UCSD-AML1 (cell line): Measurements from ENCODE around the gene COL9A3.

ENCODE experiments used
- DNase-seq: peaks from one replicate; lab custom pipeline; 2025; ENCODE audit not compliant: unreplicated experiment; lab: John Stamatoyannopoulos, UW

The COL9A3 gene

GRCh38 chr20:62809530-62810428 is 7.1 kb upstream of the COL9A3 start:
- no peak for DNase-seq

DNA sequence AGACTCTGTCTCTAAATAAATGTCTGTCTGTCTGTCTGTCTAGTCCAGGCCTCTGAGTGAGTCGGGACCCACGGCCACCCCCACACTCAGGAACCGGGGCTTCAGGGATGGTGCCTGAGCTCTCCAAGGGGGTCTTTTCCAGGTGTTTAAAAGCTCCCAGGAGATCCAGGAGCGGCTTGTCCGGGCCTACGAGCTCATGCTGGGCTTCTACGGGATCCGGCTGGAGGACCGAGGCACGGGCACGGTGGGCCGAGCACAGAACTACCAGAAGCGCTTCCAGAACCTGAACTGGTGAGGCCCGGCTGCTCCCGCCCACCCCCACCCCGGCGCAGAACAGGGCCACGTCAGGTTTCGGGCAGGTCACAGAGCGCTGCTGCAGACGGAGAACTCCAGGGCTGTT is 5.5 kb upstream of the COL9A3 start:
- DNase-seq, result no peak

- no peak for DNase-seq
Measured at GRCh38 chr20:62811720-62812119, 5.1 kb upstream of the COL9A3 start.

- DNase-seq, result no peak
Measured at GRCh38 chr20:62812181-62812906, 4.5 kb upstream of the COL9A3 start.

DNA sequence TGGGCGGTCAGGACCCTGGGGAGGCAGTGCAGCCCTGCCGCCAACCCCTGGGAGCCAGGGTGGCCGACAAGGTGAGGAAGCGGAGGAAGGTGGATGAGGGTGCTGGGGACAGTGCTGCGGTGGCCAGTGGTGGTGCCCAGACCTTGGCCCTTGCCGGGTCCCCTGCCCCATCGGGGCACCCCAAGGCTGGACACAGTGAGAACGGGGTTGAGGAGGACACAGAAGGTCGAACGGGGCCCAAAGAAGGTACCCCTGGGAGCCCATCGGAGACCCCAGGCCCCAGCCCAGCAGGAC is 4.0 kb upstream of the COL9A3 start:
- no peak for DNase-seq

DNA sequence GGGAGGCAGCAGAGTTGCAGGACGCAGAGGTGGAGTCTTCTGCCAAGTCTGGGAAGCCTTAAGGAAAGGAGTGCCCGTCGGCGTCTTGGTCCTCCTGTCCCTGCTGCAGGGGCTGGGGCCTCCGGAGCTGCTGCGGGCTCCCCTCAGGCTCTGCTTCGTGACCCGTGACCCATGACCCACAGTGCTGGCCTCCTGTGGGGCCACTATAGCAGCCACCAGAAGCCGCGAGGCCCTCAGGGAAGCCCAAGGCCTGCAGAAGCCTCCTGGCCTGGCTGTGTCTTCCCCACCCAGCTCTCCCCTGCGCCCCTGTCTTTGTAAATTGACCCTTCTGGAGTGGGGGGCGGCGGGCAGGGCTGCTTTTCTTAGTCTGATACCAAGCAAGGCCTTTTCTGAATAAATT is 3.3 kb upstream of the COL9A3 start:
- DNase-seq, result no peak

GRCh38 chr20:62814060-62814708 is 2.7 kb upstream of the COL9A3 start:
- DNase-seq, result no peak

DNA sequence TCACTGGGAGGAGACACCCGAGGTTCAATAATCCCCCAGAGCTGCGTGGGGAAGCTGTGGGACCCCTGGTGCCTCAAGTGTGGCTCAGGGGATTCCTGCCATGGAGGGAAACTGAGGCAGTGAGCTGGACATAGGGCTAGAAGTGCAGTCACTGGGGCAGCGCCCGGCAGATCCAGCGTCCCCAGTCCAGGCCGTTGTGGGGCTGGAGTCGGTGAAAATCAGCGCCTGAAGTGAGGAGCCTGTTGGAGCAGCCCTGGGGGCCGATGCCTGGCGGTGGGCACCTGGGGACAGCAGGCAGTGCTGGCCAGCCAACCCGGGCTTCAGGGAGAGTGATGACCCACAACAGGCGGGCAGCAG is 2.2 kb upstream of the COL9A3 start:
- no peak for DNase-seq

DNA sequence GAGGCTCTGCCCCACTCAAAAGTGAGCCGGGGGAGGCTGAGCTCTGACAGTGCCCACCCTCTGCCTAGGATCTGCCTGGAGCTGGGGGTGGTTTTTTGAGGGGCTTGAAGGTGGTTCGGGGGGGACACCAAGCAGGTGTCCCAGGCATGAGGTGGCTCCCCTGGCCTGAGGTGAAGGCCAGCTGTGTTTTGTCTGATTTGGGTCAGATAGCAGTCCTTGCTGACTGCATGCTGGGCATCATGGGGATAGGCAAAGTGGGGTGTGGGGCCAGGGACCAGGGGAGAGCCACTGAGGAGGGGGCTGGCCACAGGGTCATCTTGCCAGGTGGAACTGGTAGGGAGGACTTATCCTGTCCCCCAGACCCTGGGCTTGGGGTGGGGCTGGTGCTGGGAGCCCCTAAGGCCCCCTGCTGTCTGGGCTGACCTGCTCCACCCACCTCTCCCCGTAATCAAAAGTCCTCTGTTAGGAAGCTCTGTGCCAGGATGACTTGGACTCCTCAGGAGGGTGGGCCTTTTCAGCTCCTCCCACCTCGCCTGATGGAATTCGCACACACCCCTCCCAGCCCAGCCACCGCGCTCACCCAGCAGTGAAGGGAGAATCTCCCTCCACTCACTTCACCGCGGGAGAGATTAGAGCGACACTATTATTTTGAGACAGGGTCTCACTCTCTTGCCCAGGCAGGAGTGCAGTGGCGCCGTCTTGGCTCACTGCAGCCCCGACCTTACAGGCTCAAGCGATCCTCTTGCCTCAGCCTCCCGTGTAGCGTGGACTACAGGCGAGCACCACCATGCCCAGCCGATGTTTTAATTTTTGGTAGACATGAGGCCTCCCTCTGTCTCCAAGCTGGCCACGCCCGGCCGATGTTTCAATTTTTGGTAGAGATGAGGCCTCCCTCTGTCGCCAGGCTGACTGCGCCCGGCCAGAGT is 1.5 kb upstream of the COL9A3 start:
- DNase-seq, result no peak

DNA sequence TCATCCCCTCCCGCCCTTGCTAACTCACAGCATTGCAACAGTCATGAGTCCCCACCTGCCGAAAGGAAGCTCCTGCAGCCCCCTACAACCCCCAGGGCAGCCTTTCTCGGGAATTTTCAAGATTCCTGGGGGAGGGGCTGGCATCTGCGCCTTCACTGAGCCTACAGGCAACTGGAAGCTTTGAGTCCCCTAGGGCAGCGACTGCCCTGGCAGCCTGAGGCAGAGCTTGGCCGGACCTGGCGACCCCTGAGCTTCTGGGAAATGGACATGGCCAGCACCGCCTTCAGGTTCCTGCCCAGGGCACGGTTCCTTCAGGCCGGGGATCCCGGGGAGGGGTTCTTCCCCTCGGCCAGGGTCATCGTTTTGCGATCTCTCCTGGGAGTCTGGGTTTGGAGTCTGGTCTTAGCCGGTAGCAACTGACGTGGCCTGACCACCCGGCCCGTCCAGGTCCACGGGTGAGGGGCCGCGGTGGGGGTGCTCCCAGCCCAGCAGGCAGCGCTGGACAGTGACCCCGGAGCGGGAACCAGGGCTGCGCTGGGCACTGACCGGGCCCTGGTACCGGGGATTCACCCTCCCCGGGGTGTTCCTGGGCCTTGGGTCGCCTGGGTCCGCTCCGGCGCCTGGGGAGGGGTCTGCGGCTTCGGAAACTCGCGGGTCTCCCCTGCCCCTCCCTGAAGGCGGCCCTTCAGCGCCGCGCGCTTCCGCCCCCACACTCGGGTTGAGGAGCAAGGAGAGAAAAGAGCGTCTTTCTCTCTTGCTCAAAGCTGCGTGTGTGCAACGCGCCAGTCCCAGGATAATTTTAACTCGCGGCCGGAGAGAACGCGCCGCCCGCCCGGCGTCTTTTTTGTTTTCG is 593 bp upstream of the COL9A3 start:
- no peak for DNase-seq

GRCh38 chr20:62817975-62818591 is 1.2 kb downstream of the COL9A3 start:
- no peak for DNase-seq

- DNase-seq, result no peak
Measured at GRCh38 chr20:62818592-62819493, 2.0 kb downstream of the COL9A3 start.

- no peak for DNase-seq
Measured at GRCh38 chr20:62819494-62820174, 2.8 kb downstream of the COL9A3 start.

DNA sequence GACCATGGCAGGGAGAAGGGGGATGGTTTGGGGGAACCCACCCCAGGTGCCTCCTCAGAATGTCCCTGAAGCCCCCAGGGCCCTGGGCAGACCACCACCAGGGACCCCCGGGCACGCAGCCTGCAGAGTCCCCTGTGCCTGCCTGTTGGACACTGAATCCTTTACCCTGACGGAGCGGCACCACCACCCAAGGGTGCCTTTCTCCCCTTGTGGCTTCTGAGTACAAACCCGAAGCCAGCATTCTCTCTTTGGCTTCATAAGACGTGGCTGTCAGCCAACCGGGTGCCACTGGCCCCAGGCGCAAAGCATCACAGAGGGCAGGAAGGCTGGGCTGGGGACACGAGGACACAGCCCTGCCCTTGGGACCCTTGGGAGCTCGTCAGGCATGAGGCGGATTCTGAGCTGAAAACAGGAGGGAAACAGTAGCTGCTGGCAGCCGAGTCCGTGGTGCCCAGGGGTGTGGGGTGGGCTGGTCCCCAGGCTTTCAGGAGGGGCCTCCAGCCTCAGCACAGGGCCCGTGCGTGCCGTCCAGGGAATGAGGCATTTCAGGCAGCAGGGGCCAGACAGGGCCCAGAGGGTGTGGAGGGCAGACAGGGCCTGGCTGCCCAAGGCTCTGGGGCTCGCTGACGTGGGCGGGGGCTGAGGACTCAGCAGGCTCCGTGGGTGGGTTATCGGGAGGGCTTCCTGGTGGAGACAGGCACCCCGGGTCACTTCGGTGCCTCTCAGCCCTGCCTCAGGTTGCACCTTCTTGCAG is 3.5 kb downstream of the COL9A3 start:
- no peak for DNase-seq

- no peak for DNase-seq
Measured at GRCh38 chr20:62820962-62821725, 4.3 kb downstream of the COL9A3 start.

DNA sequence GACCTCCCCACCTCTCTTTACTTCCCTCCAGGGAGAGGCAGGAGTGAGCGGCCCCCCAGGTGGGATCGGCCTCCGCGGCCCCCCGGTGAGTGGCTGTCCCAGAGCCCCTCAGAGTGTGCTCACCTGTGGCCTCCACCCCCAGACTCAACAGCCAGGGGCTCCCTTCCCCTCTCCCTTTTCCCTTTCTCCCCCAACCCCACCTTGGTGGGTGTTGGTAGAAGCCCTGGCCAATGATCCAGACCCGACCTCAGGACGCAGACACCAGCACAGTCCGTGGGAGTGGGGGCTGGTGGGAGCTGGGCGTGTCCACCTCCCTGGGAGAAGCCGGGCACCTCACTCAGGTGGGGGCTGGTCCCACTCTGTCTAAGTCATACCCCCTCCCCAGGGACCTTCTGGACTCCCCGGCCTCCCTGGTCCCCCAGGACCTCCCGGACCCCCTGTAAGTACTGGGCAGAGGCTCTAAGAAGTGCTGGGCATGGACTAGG is 4.9 kb downstream of the COL9A3 start:
- DNase-seq, result no peak
